Transverse colon (tissue), 4 donors: Measurements from ENCODE around the gene PRDM12. TPM values are rescaled to one million over a fixed set of nuclear protein-coding genes. Genes with fewer than 3 reads are reported as not detected.

ENCODE experiments used
- DNase-seq: peaks from one replicate; pipeline ENCODE4 v3.0.0-alpha.2; 2019
- H3K27ac ChIP-seq, 4 donors: fragments of 200-600 bp; sonication (generic); 2 replicates each; pipeline ENCODE4 v1.5.1; 2016 to 2018; ENCODE audit warnings: inconsistent platforms in 4 of 4
- H3K27me3 ChIP-seq: fragments of 200-600 bp; sonication (generic); 2 replicates; pipeline ENCODE4 v1.5.1; 2017; ENCODE audit warnings: inconsistent platforms
- H3K36me3 ChIP-seq, 4 donors: fragments of 200-600 bp; sonication (generic); 2 replicates each; pipeline ENCODE4 v1.5.1; 2017 to 2019; ENCODE audit warnings: inconsistent platforms in 4 of 4
- H3K4me1 ChIP-seq, 4 donors: fragments of 200-600 bp; sonication (generic); 2 replicates each; pipeline ENCODE4 v1.5.1; 2017 to 2020; ENCODE audit warnings: inconsistent platforms in 4 of 4
- H3K4me3 ChIP-seq, 4 donors: fragments of 200-600 bp; sonication (generic); 1 replicate in 1 of 4; 2 replicates in 3 of 4; pipeline versions ENCODE4 v1.5.1 to v1.6.1; 2017 to 2019; ENCODE audit warnings: inconsistent platforms in 4 of 4
- H3K9me3 ChIP-seq, 2 donors: fragments of 200-600 bp; sonication (generic); 2 replicates each; pipeline ENCODE4 v1.5.1; 2017 to 2019; ENCODE audit warnings: inconsistent platforms in 2 of 2
- CTCF ChIP-seq, 5 experiments: fragments of 200-600 bp in 3 of 5; fragments of 450-650 bp in 2 of 5; sonication (generic) in 3 of 5; IDR thresholded peaks; 1 replicate in 2 of 5; 2 replicates in 3 of 5; pipeline ENCODE4 v1.5.1; 2016 to 2017; ENCODE audit warnings: antibody characterized with exemption in 5 of 5, inconsistent platforms in 3 of 5, mild to moderate bottlenecking in 2 of 5, moderate library complexity in 1 of 5
- EP300 ChIP-seq: sonication (generic); formaldehyde crosslinking; IDR thresholded peaks from one replicate; pipeline ENCODE4 v1.6.1; 2017; ENCODE audit warnings: antibody characterized with exemption, low read depth
- POLR2A ChIP-seq: fragments of 450-650 bp; IDR thresholded peaks from one replicate; pipeline ENCODE4 v1.6.1; 2016; ENCODE audit warnings: antibody characterized with exemption, mild to moderate bottlenecking, moderate library complexity
- POLR2AphosphoS5 ChIP-seq, 3 donors: sonication (generic); formaldehyde crosslinking; IDR thresholded peaks; one replicate each; pipeline ENCODE4 v1.6.1; 2016; ENCODE audit warnings: antibody characterized with exemption in 3 of 3
- WGBS, 2 donors: methylation state at CpG; one replicate each; pipeline ENCODE4 v1.1.5; 2018; ENCODE audit warnings: low coverage in 1 of 2; 5-methylcytosine and 5-hydroxymethylcytosine counted together
- in situ Hi-C, 4 donors: fragments of 200-750 bp; cut with MboI; loops; one replicate each; pipeline versions ENCODE4 v1.15.0 to v1.15.1; 2017; ENCODE audit warnings: low sequenced_read_pairs in 3 of 4, low pct_ligation_motif_present in 1 of 4, low pct_unique_long_range_greater_than_20kb in 1 of 4
- intact Hi-C: fragments of 100-400 bp; cut with DNase I; formaldehyde crosslinking; loops from one replicate; pipeline ENCODE4 v1.15.1; 2023; ENCODE audit warnings: low total_unique reads
- total RNA-seq, 4 donors: library from RNA; depleted of rRNA; stranded (reverse); fragments of >200 nt; gene quantifications; one replicate each; pipeline ENCODE4 v1.1.0, GENCODE V29; 2016

Gene PRDM12
- total RNA-seq, 4 donors from 2014 or later: not detected

- H3K36me3 ChIP-seq: peaks cover 0 to 20% (median 9%) of the 10 kb centered on the region in 4 donors
- no peak overlapping the region for H3K4me3 ChIP-seq
- no peak for DNase-seq
- TF ChIP-seq CTCF (IDR thresholded peaks at IDR 0.05) (no peak), EP300 (no peak), POLR2AphosphoS5 (IDR thresholded peaks at IDR 0.05) (no peak), POLR2A (no peak)
- in situ Hi-C loops: loop anchor here in 1 of 4 donors (5.0 kb wide), 1 partner anchor 171 kb away; no protein-coding TSS in a partner anchor
- no peak overlapping the region for H3K27ac ChIP-seq
- intact Hi-C loops: no loop called here
- 97% methylated on average over 4 of the region's 4 CpGs; no CpG with 5 or more reads in 1 of the 2 donors for WGBS, 2 donors
- peaks cover 2 to 22% (median 20%) of the 10 kb centered on the region in 4 donors for H3K4me1 ChIP-seq
- no peaks in the 10 kb centered on the region for H3K9me3 ChIP-seq
- no peaks in the 10 kb centered on the region for H3K27me3 ChIP-seq
Measured at GRCh38 chr9:130696139-130696650, 31.8 kb downstream of the PRDM12 start.

GRCh38 chr9:130696996-130697395 is 32.6 kb downstream of the PRDM12 start:
- Histone ChIP-seq H3K9me3 (no peaks in the 10 kb centered on the region), H3K4me1 (peaks cover 2 to 27% (median 23%) of the 10 kb centered on the region in 4 donors), H3K27ac (no peak overlapping the region), H3K27me3 (no peaks in the 10 kb centered on the region), H3K36me3 (peaks cover 0 to 20% (median 9%) of the 10 kb centered on the region in 4 donors), H3K4me3 (no peak overlapping the region)
- in situ Hi-C loops (loop anchor here in 1 of 4 donors (5.0 kb wide), 1 partner anchor 170 kb away; no protein-coding TSS in a partner anchor), intact Hi-C loops (no loop called here)
- 89 to 91% methylated on average over 7 to 8 of the region's 8 CpGs for WGBS, 2 donors
- TF ChIP-seq EP300: no peak
- TF ChIP-seq CTCF (IDR thresholded peaks at IDR 0.05): no peak
- TF ChIP-seq POLR2A: no peak
- no peak for TF ChIP-seq POLR2AphosphoS5 (IDR thresholded peaks at IDR 0.05)
- no peak for DNase-seq

GRCh38 chr9:130698514-130698913 is 34.1 kb downstream of the PRDM12 start:
- Histone ChIP-seq H3K9me3 (no peaks in the 10 kb centered on the region), H3K4me1 (peaks cover 2 to 23% (median 19%) of the 10 kb centered on the region in 4 donors), H3K36me3 (peaks cover 0 to 28% (median 9%) of the 10 kb centered on the region in 4 donors), H3K27me3 (no peaks in the 10 kb centered on the region), H3K4me3 (no peak overlapping the region), H3K27ac (no peak overlapping the region)
- no peak for DNase-seq
- in situ Hi-C loops: loop anchor here in 1 of 4 donors (5.0 kb wide), 1 partner anchor 169 kb away; no protein-coding TSS in a partner anchor
- WGBS, 2 donors: 83 to 89% methylated on average over 3 of the region's 3 CpGs
- no peak for TF ChIP-seq POLR2AphosphoS5 (IDR thresholded peaks at IDR 0.05)
- no peak for TF ChIP-seq POLR2A
- no peak for TF ChIP-seq CTCF (IDR thresholded peaks at IDR 0.05)
- no peak for TF ChIP-seq EP300
- intact Hi-C loops: no loop called here

GRCh38 chr9:130699047-130699446 is 34.7 kb downstream of the PRDM12 start:
- intact Hi-C loops: no loop called here
- no peak overlapping the region for H3K27ac ChIP-seq
- no peak overlapping the region for H3K4me3 ChIP-seq
- H3K27me3 ChIP-seq: no peaks in the 10 kb centered on the region
- DNase-seq: no peak
- in situ Hi-C loops: loop anchor here in 1 of 4 donors (5.0 kb wide), 1 partner anchor 168 kb away; no protein-coding TSS in a partner anchor
- WGBS, 2 donors: 80 to 82% methylated on average over 1 to 2 of the region's 2 CpGs
- no peaks in the 10 kb centered on the region for H3K9me3 ChIP-seq
- peaks cover 2 to 21% (median 16%) of the 10 kb centered on the region in 4 donors for H3K4me1 ChIP-seq
- TF ChIP-seq CTCF (IDR thresholded peaks at IDR 0.05): no peak
- TF ChIP-seq POLR2AphosphoS5 (IDR thresholded peaks at IDR 0.05): no peak
- no peak for TF ChIP-seq POLR2A
- TF ChIP-seq EP300: no peak
- peaks cover 0 to 32% (median 11%) of the 10 kb centered on the region in 4 donors for H3K36me3 ChIP-seq
